GM18858 (cell line): ENCODE data around the gene ARHGAP19.
"Not testable (repeated sequence)": the region's sequence is repeated elsewhere in the genome, so short reads cannot be mapped to it uniquely, and the experiment has no call there.

Experiments
- ATAC-seq: cut with Tn5 transposase; IDR thresholded peaks from one replicate; pipeline ENCODE4 v1.9.1; 2021; ENCODE audit not compliant: unreplicated experiment

The ARHGAP19 gene

GRCh38 chr10:97280783-97281182 is 11.7 kb downstream of the ARHGAP19 start:
- ATAC-seq, result no peak

- no peak for ATAC-seq
Measured at GRCh38 chr10:97279121-97279815, 13.2 kb downstream of the ARHGAP19 start.

- no peak for ATAC-seq
Measured at GRCh38 chr10:97278491-97278989, 13.9 kb downstream of the ARHGAP19 start.

GRCh38 chr10:97277551-97277950 is 14.9 kb downstream of the ARHGAP19 start:
- ATAC-seq, result no peak

GRCh38 chr10:97274828-97275227 is 17.6 kb downstream of the ARHGAP19 start:
- no peak for ATAC-seq

GRCh38 chr10:97273700-97274099 is 18.7 kb downstream of the ARHGAP19 start:
- no peak for ATAC-seq

GRCh38 chr10:97270523-97271154 is 21.8 kb downstream of the ARHGAP19 start:
- ATAC-seq, result no peak

GRCh38 chr10:97267671-97268070 is 24.8 kb downstream of the ARHGAP19 start:
- no peak for ATAC-seq

- not testable (repeated sequence) for ATAC-seq
Measured at GRCh38 chr10:97265095-97265494, 27.3 kb downstream of the ARHGAP19 start.

- ATAC-seq, result no peak
Measured at GRCh38 chr10:97263971-97264370, 28.5 kb downstream of the ARHGAP19 start.

GRCh38 chr10:97261656-97262055 is 30.8 kb downstream of the ARHGAP19 start:
- ATAC-seq, result no peak

GRCh38 chr10:97261183-97261582 is 31.3 kb downstream of the ARHGAP19 start:
- no peak for ATAC-seq

GRCh38 chr10:97259119-97259518 is 33.3 kb downstream of the ARHGAP19 start:
- ATAC-seq, result no peak

- no peak for ATAC-seq
Measured at GRCh38 chr10:97256356-97256755, 36.1 kb downstream of the ARHGAP19 start.

GRCh38 chr10:97255512-97256293 is 36.7 kb downstream of the ARHGAP19 start:
- no peak for ATAC-seq

- ATAC-seq, result no peak
Measured at GRCh38 chr10:97254694-97255093, 37.7 kb downstream of the ARHGAP19 start.

- ATAC-seq, result no peak
Measured at GRCh38 chr10:97250952-97251351, 41.5 kb downstream of the ARHGAP19 start.

- no peak for ATAC-seq
Measured at GRCh38 chr10:97243836-97244235, 48.6 kb downstream of the ARHGAP19 start.

GRCh38 chr10:97238855-97239254 is 53.6 kb downstream of the ARHGAP19 start:
- ATAC-seq, result no peak

- ATAC-seq, result no peak
Measured at GRCh38 chr10:97235353-97235752, 57.1 kb downstream of the ARHGAP19 start.

GRCh38 chr10:97234400-97234799 is 58.0 kb downstream of the ARHGAP19 start:
- no peak for ATAC-seq

GRCh38 chr10:97230146-97230545 is 62.3 kb downstream of the ARHGAP19 start:
- ATAC-seq, result no peak
